ENCODE data around the gene CIRBP.

- TF ChIP-seq CTCF (conservative IDR thresholded peaks at IDR 0.05 in 1 of 2, IDR thresholded peaks at IDR 0.05 in 1 of 2; ENCODE audit: low read depth in 1 of 2, low read length in 2 of 2) (no peak), EZH2 (IDR thresholded peaks at IDR 0.05; ENCODE audit: low read length, missing control alignments) (no peak)
Measured at GRCh38 chr19:1311543-1312091, 42.5 kb downstream of the CIRBP start.
